ENCODE measurements around the gene CCDC78.

The CCDC78 gene

GRCh38 chr16:766820-767640, 40.8 kb upstream of the CCDC78 start:
- H3F3A ChIP-seq (ENCODE audit: insufficient read depth), result no peaks in the 10 kb centered on the region
- no peaks in the 10 kb centered on the region for H3K36me3 ChIP-seq (ENCODE audit: low read length)
- no peaks in the 10 kb centered on the region for H4K20me1 ChIP-seq (ENCODE audit: low read depth, low read length)
- no peaks in the 10 kb centered on the region for H3K9me2 ChIP-seq (replicated peaks; ENCODE audit: insufficient read depth, low read length)
- H3K79me2 ChIP-seq (ENCODE audit: insufficient read depth, low read length), result no peaks in the 10 kb centered on the region
- H3K9me3 ChIP-seq (ENCODE audit: insufficient read depth, low read length), result no peaks in the 10 kb centered on the region
- no peak overlapping the region for H3K4me2 ChIP-seq (ENCODE audit: low read depth, low read length, poor library complexity, severe bottlenecking)
- no peak for TF ChIP-seq CTCF (IDR thresholded peaks at IDR 0.05; ENCODE audit: insufficient read depth, low read length, poor library complexity, severe bottlenecking)
- no peak for TF ChIP-seq EZH2phosphoT487 (conservative IDR thresholded peaks at IDR 0.05; ENCODE audit: low read length)
- no peak overlapping the region for H2AFZ ChIP-seq (ENCODE audit: low read depth, low read length, severe bottlenecking)
- H3K27ac ChIP-seq (ENCODE audit: low read depth, low read length), result no peak overlapping the region
- no peak overlapping the region for H3K9ac ChIP-seq (ENCODE audit: low read length)
- no peak overlapping the region for H3K4me3 ChIP-seq (ENCODE audit: insufficient read depth, low read length, poor library complexity, severe bottlenecking)
- no peaks in the 10 kb centered on the region for H3K27me3 ChIP-seq (ENCODE audit: low read length)

- H4K20me1 ChIP-seq (ENCODE audit: low read depth, low read length), result no peaks in the 10 kb centered on the region
- H3K4me3 ChIP-seq (ENCODE audit: insufficient read depth, low read length, poor library complexity, severe bottlenecking), result no peak overlapping the region
- no peaks in the 10 kb centered on the region for H3K36me3 ChIP-seq (ENCODE audit: low read length)
- no peaks in the 10 kb centered on the region for H3K79me2 ChIP-seq (ENCODE audit: insufficient read depth, low read length)
- no peak overlapping the region for H2AFZ ChIP-seq (ENCODE audit: low read depth, low read length, severe bottlenecking)
- H3K9me3 ChIP-seq (ENCODE audit: insufficient read depth, low read length), result no peaks in the 10 kb centered on the region
- H3K27ac ChIP-seq (ENCODE audit: low read depth, low read length), result no peak overlapping the region
- no peak overlapping the region for H3K9ac ChIP-seq (ENCODE audit: low read length)
- H3K9me2 ChIP-seq (replicated peaks; ENCODE audit: insufficient read depth, low read length), result no peaks in the 10 kb centered on the region
- TF ChIP-seq EZH2phosphoT487 (conservative IDR thresholded peaks at IDR 0.05; ENCODE audit: low read length) (no peak), CTCF (IDR thresholded peaks at IDR 0.05; ENCODE audit: insufficient read depth, low read length, poor library complexity, severe bottlenecking) (no peak)
- H3F3A ChIP-seq (ENCODE audit: insufficient read depth), result no peaks in the 10 kb centered on the region
- no peak overlapping the region for H3K4me2 ChIP-seq (ENCODE audit: low read depth, low read length, poor library complexity, severe bottlenecking)
- no peaks in the 10 kb centered on the region for H3K27me3 ChIP-seq (ENCODE audit: low read length)
Observed at GRCh38 chr16:766008-766819, 40.0 kb upstream of the CCDC78 start.

GRCh38 chr16:765488-765865, 39.2 kb upstream of the CCDC78 start:
- Histone ChIP-seq H3K36me3 (ENCODE audit: low read length) (no peaks in the 10 kb centered on the region), H3K4me3 (ENCODE audit: insufficient read depth, low read length, poor library complexity, severe bottlenecking) (no peak overlapping the region), H3K27ac (ENCODE audit: low read depth, low read length) (no peak overlapping the region), H3K4me2 (ENCODE audit: low read depth, low read length, poor library complexity, severe bottlenecking) (no peak overlapping the region), H4K20me1 (ENCODE audit: low read depth, low read length) (no peaks in the 10 kb centered on the region), H3K27me3 (ENCODE audit: low read length) (no peaks in the 10 kb centered on the region), H3K9ac (ENCODE audit: low read length) (no peak overlapping the region), H3K9me2 (replicated peaks; ENCODE audit: insufficient read depth, low read length) (no peaks in the 10 kb centered on the region), H3K9me3 (ENCODE audit: insufficient read depth, low read length) (no peaks in the 10 kb centered on the region), H3F3A (ENCODE audit: insufficient read depth) (no peaks in the 10 kb centered on the region), H3K79me2 (ENCODE audit: insufficient read depth, low read length) (no peaks in the 10 kb centered on the region), H2AFZ (ENCODE audit: low read depth, low read length, severe bottlenecking) (no peak overlapping the region)
- TF ChIP-seq CTCF (IDR thresholded peaks at IDR 0.05; ENCODE audit: insufficient read depth, low read length, poor library complexity, severe bottlenecking) (no peak), EZH2phosphoT487 (conservative IDR thresholded peaks at IDR 0.05; ENCODE audit: low read length) (no peak)
